Colonic mucosa (tissue), 4 donors: Measurements from ENCODE around the gene PEDS1. TPM values are rescaled to one million over a fixed set of nuclear protein-coding genes. Genes with fewer than 3 reads are reported as not detected.
"Not testable (repeated sequence)": the region's sequence is repeated elsewhere in the genome, so short reads cannot be mapped to it uniquely, and the experiment has no call there.

Experiments used
- DNase-seq: peaks from one replicate; pipeline ENCODE4 v3.0.0-alpha.2; 2020
- H3K27ac ChIP-seq: fragments of 200-600 bp; one replicate; pipeline ENCODE4 v1.8.0; 2021
- H3K27me3 ChIP-seq: fragments of 200-600 bp; one replicate; pipeline ENCODE4 v1.8.0; 2021
- H3K36me3 ChIP-seq: fragments of 200-600 bp; one replicate; pipeline ENCODE4 v1.8.0; 2021
- H3K4me1 ChIP-seq: fragments of 200-600 bp; one replicate; pipeline ENCODE4 v1.8.0; 2021; ENCODE audit warnings: mild to moderate bottlenecking
- H3K4me3 ChIP-seq: fragments of 200-600 bp; one replicate; pipeline ENCODE4 v1.8.0; 2021
- H3K9ac ChIP-seq, 2 donors: one replicate each; pipeline ENCODE4 v1.7.0; 2013; ENCODE audit warnings: control low read depth in 2 of 2, low read depth in 2 of 2, low read length in 2 of 2
- H3K9me3 ChIP-seq: fragments of 200-600 bp; one replicate; pipeline ENCODE4 v1.8.0; 2021
- CTCF ChIP-seq: fragments of 200-600 bp; IDR thresholded peaks from one replicate; pipeline ENCODE4 v1.8.0; 2022; ENCODE audit warnings: antibody characterized with exemption, mild to moderate bottlenecking
- intact Hi-C: fragments of 100-400 bp; cut with DNase I; formaldehyde crosslinking; loops from one replicate; pipeline ENCODE4 v1.14.1; 2022
- total RNA-seq, 2 donors: library from RNA; stranded (reverse); fragmentation: NEBNext Ultra II Directional in 1 of 2; extraction: Animal tissue kit (Norgen Biotek cat#: 25700) in 1 of 2; gene quantifications; one replicate each; pipeline ENCODE4 v1.2.1, GENCODE V29; 2021
- donor health status: healthy.
- donor health status: DM: no; HTN: no; CAD: no.
- donor health status: DM: no; HTN: no; CAD: no.

Gene PEDS1
- total RNA-seq, result 10 to 100 TPM; 23.1 to 29.1 TPM

- Histone ChIP-seq H3K27me3 (no peaks in the 10 kb centered on the region), H3K9ac (peak within 1 kb of the TSS; percentile 89 to 99), H3K4me3 (peak within 1 kb of the TSS; percentile 95), H3K27ac (peak within 1 kb of the TSS; percentile 94), H3K9me3 (no peaks in the 10 kb centered on the region), H3K36me3 (no peaks in the 10 kb centered on the region), H3K4me1 (peaks cover 24% of the 10 kb centered on the region)
- peak; percentile 89 for DNase-seq
- intact Hi-C loops, result no loop called here
- TF ChIP-seq CTCF, result no peak
Measured at GRCh38 chr20:50153500-50154377, at the start of gene PEDS1. Gene PEDS1 (minus strand): TSS chr20:50153723. CDS start chr20:50153637, 86 bp downstream.

- no peak overlapping the region for H3K4me3 ChIP-seq
- no peaks in the 10 kb centered on the region for H3K27me3 ChIP-seq
- no peaks in the 10 kb centered on the region for H3K4me1 ChIP-seq
- TF ChIP-seq CTCF, result no peak
- no peaks in the 10 kb centered on the region for H3K36me3 ChIP-seq
- H3K9me3 ChIP-seq, result no peaks in the 10 kb centered on the region
- no peak overlapping the region for H3K27ac ChIP-seq
- no peak overlapping the region for H3K9ac ChIP-seq
- DNase-seq, result no peak
- intact Hi-C loops, result no loop called here
Measured at GRCh38 chr20:50202677-50203076, 49.2 kb upstream of the PEDS1 start.

- intact Hi-C loops, H3K9ac ChIP-seq, H3K27me3 ChIP-seq, H3K4me1 ChIP-seq, H3K27ac ChIP-seq, H3K36me3 ChIP-seq, DNase-seq, H3K4me3 ChIP-seq, H3K9me3 ChIP-seq: not testable (repeated sequence)
Measured at GRCh38 chr20:50201710-50202109, 48.2 kb upstream of the PEDS1 start.

GRCh38 chr20:50200482-50201104 lies 47.1 kb upstream of the PEDS1 start:
- H3K36me3 ChIP-seq, result no peaks in the 10 kb centered on the region
- H3K27ac ChIP-seq, result no peak overlapping the region
- H3K4me1 ChIP-seq, result no peaks in the 10 kb centered on the region
- H3K9ac ChIP-seq, result no peak overlapping the region
- H3K9me3 ChIP-seq, result no peaks in the 10 kb centered on the region
- no peaks in the 10 kb centered on the region for H3K27me3 ChIP-seq
- no peak for TF ChIP-seq CTCF
- intact Hi-C loops, result no loop called here
- no peak overlapping the region for H3K4me3 ChIP-seq
- no peak for DNase-seq

- H3K9ac ChIP-seq, result no peak overlapping the region
- no peaks in the 10 kb centered on the region for H3K36me3 ChIP-seq
- no peaks in the 10 kb centered on the region for H3K9me3 ChIP-seq
- H3K27me3 ChIP-seq, result no peaks in the 10 kb centered on the region
- no peak for TF ChIP-seq CTCF
- intact Hi-C loops, result loop anchor here (10.0 kb wide), 1 partner anchor 155 kb away; no protein-coding TSS in a partner anchor
- H3K27ac ChIP-seq, result no peak overlapping the region
- DNase-seq, result no peak
- no peak overlapping the region for H3K4me3 ChIP-seq
- no peaks in the 10 kb centered on the region for H3K4me1 ChIP-seq
Measured at GRCh38 chr20:50199703-50200102, 46.2 kb upstream of the PEDS1 start.

GRCh38 chr20:50198716-50199115 lies 45.2 kb upstream of the PEDS1 start:
- Histone ChIP-seq H3K27ac (no peak overlapping the region), H3K4me3 (no peak overlapping the region), H3K36me3 (no peaks in the 10 kb centered on the region), H3K9me3 (no peaks in the 10 kb centered on the region), H3K4me1 (no peaks in the 10 kb centered on the region), H3K27me3 (no peaks in the 10 kb centered on the region), H3K9ac (no peak overlapping the region)
- no peak for TF ChIP-seq CTCF
- DNase-seq, result no peak
- intact Hi-C loops, result loop anchor here (10.0 kb wide), 1 partner anchor 156 kb away; no protein-coding TSS in a partner anchor
